Brain microvascular endothelial cell (primary cell): ENCODE data around the gene TCF3.

Source experiments
- DNase-seq: peaks from one replicate; pipeline ENCODE4 v3.0.0-alpha.2; 2020
- H3K27ac ChIP-seq: fragments of 250-450 bp; sonication (Bioruptor Pico); 2 replicates; pipeline ENCODE4 v1.5.1; 2020; ENCODE audit warnings: mild to moderate bottlenecking, moderate library complexity
- H3K27me3 ChIP-seq: fragments of 250-450 bp; sonication (Bioruptor Pico); replicated peaks from 2 replicates; pipeline ENCODE4 v1.5.1; 2020; ENCODE audit warnings: mild to moderate bottlenecking
- H3K36me3 ChIP-seq: fragments of 250-450 bp; sonication (Bioruptor Pico); replicated peaks from 2 replicates; pipeline ENCODE4 v1.5.1; 2020; ENCODE audit warnings: mild to moderate bottlenecking
- H3K4me3 ChIP-seq: 2 replicates; pipeline ENCODE4 v1.5.1; 2011; ENCODE audit warnings: low read depth, mild to moderate bottlenecking, control low read depth, low read length, moderate library complexity
- in situ Hi-C: cut with HindIII; loops from 2 replicates; pipeline ENCODE4 v1.10.0; 2017; ENCODE audit warnings: low sequenced_read_pairs, low pct_ligation_motif_present
- TF ChIP-seq, protein P1 (sequence below): IDR thresholded peaks from 2 replicates; pipeline ENCODE4 v1.5.1; 2011; ENCODE audit warnings: low read depth, mild to moderate bottlenecking, moderate library complexity, low read length, control low read depth, inconsistent platforms; ENCODE audit errors: missing control alignments

TCF3 gene

DNA sequence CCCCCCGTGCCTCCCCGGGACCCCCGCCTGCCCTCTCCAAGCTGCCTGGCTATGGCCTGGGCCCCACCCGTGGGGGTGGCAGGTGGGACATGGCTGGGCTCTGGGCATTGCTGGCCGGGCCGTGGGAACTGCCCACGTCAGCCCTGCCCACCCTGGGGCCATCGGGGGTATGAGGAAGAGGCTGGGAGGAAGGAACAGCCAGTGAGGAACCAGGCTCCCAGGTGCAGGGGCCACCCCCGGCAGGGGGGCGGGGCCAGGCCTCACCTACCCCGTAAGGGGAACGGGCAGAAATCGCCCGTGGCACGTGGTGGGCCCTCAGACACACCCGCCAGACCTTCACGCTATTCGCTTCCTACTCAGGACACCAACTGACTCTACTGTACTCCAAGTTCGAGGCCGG lies 22.4 kb downstream of the TCF3 start:
- Histone ChIP-seq H3K27ac (no peak overlapping the region), H3K27me3 (no peaks in the 10 kb centered on the region), H3K36me3 (peaks cover 30% of the 10 kb centered on the region), H3K4me3 (no peak overlapping the region)
- TF ChIP-seq, protein P1, sequence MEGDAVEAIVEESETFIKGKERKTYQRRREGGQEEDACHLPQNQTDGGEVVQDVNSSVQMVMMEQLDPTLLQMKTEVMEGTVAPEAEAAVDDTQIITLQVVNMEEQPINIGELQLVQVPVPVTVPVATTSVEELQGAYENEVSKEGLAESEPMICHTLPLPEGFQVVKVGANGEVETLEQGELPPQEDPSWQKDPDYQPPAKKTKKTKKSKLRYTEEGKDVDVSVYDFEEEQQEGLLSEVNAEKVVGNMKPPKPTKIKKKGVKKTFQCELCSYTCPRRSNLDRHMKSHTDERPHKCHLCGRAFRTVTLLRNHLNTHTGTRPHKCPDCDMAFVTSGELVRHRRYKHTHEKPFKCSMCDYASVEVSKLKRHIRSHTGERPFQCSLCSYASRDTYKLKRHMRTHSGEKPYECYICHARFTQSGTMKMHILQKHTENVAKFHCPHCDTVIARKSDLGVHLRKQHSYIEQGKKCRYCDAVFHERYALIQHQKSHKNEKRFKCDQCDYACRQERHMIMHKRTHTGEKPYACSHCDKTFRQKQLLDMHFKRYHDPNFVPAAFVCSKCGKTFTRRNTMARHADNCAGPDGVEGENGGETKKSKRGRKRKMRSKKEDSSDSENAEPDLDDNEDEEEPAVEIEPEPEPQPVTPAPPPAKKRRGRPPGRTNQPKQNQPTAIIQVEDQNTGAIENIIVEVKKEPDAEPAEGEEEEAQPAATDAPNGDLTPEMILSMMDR: no peak
- DNase-seq: no peak
- in situ Hi-C loops: no loop called here

DNA sequence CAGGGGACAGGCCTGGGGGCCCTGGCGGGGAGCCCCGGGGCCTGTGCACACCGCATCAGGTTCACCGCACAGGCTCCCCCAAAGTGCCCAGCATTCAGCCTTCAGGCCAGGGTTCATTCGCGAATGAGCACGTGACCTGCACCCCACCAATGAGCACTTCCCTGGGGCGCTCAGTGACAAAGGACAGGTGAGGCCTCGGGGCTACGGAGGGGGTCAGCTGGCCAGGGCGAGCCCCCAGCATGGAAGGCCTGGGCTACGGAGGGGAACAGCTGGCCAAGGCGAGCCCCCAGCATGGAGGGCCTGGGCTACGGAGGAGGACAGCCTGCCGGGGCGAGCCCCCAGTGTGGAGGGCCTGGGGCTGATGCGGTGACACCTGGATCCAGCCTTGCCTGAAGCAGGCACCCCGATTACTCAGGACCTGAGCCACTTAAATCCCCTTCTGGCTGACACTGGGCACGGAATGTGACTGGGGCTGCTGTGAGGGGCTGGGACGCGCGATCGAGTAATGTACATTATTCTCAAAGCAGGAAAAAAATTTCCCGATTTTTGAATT lies 23.1 kb downstream of the TCF3 start:
- in situ Hi-C loops: no loop called here
- no peaks in the 10 kb centered on the region for H3K27me3 ChIP-seq
- H3K27ac ChIP-seq: no peak overlapping the region
- TF ChIP-seq, protein P1: no peak
- no peak overlapping the region for H3K4me3 ChIP-seq
- H3K36me3 ChIP-seq: peaks cover 28% of the 10 kb centered on the region
- DNase-seq: no peak

DNA sequence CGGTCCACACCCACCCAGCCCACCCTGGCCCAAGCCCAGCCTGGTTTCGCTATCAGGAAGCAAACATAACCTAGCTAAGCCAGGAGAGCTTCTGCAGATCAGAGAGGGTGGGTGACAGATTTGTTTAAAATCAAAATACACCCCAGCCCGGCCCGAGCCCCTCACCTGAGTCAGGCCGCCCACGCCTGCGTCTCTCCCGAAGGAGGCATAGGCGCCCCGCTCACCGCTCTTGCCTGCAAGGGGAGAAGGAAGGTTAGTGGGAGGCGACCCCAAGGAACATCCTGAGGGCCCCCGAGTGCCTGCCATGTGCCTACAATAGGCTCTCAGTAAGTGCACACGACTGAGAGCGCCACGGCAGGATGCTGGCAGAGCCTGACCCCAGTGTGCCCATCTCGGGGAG lies 25.2 kb downstream of the TCF3 start:
- TF ChIP-seq, protein P1: no peak
- DNase-seq: no peak
- in situ Hi-C loops: no loop called here
- Histone ChIP-seq H3K27me3 (no peaks in the 10 kb centered on the region), H3K36me3 (peaks cover 39% of the 10 kb centered on the region), H3K27ac (no peak overlapping the region), H3K4me3 (no peak overlapping the region)

DNA sequence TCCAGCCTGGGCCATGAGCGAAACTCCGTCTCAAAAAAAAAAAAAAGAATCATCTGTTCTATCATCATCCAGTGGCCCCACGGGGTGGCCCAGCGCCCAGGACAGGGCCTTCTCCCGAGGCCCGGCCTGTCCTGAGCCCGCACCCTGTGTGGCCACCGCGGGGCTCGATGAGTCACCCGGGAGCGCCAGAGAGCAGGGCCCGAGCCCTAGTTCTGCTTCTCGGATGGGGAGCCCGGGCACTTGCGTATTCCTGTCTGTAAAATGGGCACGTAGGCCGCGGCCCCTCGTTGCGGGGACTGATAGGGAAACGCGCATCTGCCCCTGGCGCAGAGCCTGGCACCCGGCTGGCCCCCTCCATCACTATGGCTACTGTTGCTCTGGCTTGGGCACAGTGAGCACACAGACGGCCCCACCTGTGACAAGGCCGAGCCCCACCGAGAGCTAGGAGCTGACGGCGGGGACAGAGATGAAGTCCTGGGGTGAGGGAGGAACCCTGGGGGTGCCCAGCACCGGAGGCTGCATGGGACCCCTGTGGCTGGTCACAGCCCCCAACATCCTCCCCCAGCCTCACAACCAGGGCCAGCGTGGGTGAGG lies 25.9 kb downstream of the TCF3 start:
- Histone ChIP-seq H3K4me3 (no peak overlapping the region), H3K27ac (no peak overlapping the region), H3K27me3 (no peaks in the 10 kb centered on the region), H3K36me3 (peaks cover 39% of the 10 kb centered on the region)
- no peak for DNase-seq
- TF ChIP-seq, protein P1: no peak
- in situ Hi-C loops: no loop called here

DNA sequence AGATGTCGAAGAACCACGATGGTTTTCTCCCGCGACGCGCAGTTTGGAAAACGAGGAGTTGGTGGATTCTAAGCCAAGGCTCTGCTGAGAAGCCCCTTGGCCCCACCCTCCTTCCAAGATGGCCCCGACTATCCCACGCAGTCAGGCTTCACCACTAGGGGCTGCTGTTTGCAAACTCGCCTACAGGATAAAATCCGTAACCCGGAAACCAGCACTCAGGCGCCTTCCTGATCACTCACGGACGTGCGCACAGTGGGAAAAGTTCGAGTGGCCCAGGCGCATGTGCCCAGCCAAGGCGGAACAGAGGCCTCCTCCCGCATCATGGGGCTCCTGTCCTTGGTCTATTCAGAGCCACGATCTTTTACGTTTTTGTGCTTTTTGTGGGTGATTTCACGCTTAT lies 28.0 kb downstream of the TCF3 start:
- in situ Hi-C loops: no loop called here
- peaks cover 45% of the 10 kb centered on the region for H3K36me3 ChIP-seq
- no peaks in the 10 kb centered on the region for H3K27me3 ChIP-seq
- H3K27ac ChIP-seq: no peak overlapping the region
- no peak overlapping the region for H3K4me3 ChIP-seq
- peak; percentile 25 for DNase-seq
- TF ChIP-seq, protein P1: peak; percentile 83

DNA sequence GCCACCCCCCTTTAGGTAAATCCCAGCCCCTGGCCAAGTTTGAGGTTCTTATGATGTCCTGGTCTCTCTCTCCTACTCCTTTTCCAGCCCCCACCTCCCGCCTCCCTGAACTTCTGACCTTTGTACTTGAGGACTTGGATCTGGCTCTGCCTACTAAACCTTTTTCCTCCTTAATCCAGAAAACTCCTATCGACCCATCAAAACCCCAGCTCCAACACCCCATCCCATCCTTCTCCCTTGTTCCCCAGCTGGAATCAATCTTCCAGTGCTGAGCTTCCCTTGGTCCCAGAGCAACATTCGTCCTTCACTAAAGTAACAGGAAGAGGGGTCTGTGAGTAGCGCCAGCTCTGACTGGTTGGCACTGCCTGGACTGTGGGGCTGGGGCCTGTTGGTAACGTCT lies 29.9 kb downstream of the TCF3 start:
- no peak overlapping the region for H3K27ac ChIP-seq
- H3K36me3 ChIP-seq: peaks cover 53% of the 10 kb centered on the region
- no peaks in the 10 kb centered on the region for H3K27me3 ChIP-seq
- H3K4me3 ChIP-seq: no peak overlapping the region
- no peak for DNase-seq
- in situ Hi-C loops: no loop called here
- TF ChIP-seq, protein P1: no peak
